ENCODE measurements around the gene NOX4. TPM values are rescaled to one million over a fixed set of nuclear protein-coding genes. Genes with fewer than 3 reads are reported as not detected.
"Not testable (repeated sequence)": the region's sequence is repeated elsewhere in the genome, so short reads cannot be mapped to it uniquely, and the experiment has no call there.

The NOX4 gene
- total and polyA plus RNA-seq, 2 donors (not counting 3 experiments of a cell fraction or from before 2014, with no cell fraction given): 21.2 to 34.0 TPM

DNA sequence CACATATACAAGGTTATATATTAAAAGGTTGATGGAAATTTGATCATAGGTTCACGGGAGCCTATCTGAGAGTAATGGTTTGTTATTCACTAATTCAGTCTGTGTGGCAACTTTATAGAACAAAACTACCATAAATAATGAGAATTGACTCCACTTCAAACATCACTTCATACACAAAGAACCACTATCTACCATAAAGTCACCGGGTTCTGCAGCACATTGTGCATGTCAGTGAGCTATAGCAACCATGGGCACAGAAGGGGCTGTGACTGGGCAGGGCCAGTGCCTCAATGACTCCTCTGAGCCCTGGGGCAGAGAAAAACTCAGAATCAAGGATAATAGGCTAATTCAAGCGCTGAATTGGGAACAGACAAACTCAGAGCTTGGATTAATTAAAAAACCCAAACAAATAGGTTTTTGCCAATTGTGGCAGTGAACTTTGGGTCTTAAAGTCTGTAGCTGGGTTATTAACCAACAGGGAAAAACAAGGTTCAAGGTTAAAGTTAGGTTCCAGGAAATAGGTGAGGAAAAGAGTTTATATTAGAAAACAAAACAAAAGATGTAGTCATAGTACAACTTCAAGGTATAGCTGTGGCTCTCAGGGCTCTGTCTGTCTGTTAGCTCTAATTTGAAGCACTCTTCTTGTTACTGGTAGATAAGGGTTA lies 181.7 kb downstream of the NOX4 start:
- intact Hi-C loops (cut with micrococcal nuclease); H3K4me2 ChIP-seq (ENCODE audit: insufficient read depth, low read length); H3K9ac ChIP-seq (replicated peaks; ENCODE audit: extremely low read depth, insufficient read depth, low read length); H3K27ac ChIP-seq (ENCODE audit: insufficient read depth, low read depth, low read length); H3K27me3 ChIP-seq (ENCODE audit: control insufficient read depth in 2 of 2, insufficient read depth in 2 of 2, low read length in 2 of 2); dilution Hi-C loops (cut with MboI; ENCODE audit: extremely low pct_ligation_motif_present, low sequenced_read_pairs); H3K79me2 ChIP-seq (ENCODE audit: control insufficient read depth, insufficient read depth, low read length); H3K4me1 ChIP-seq (ENCODE audit: control insufficient read depth, extremely low read depth, insufficient read depth, low read length); CTCF ChIA-PET; H3K4me3 ChIP-seq (replicated peaks in 1 of 3; ENCODE audit: insufficient read depth in 1 of 3, low read depth in 1 of 3, low read length in 3 of 3); H3K9me3 ChIP-seq (replicated peaks; ENCODE audit: control insufficient read depth, insufficient read depth, low read length); H4K20me1 ChIP-seq (replicated peaks; ENCODE audit: control insufficient read depth, extremely low read depth, insufficient read depth, low read length); POLR2A ChIA-PET; FAIRE-seq; BruUV-seq (replicated peaks); H3K36me3 ChIP-seq (ENCODE audit: control insufficient read depth in 2 of 2, extremely low read depth in 1 of 2, insufficient read depth in 2 of 2, low read length in 2 of 2); H3K9me1 ChIP-seq (replicated peaks; ENCODE audit: control insufficient read depth, extremely low read depth, insufficient read depth, low read length); DNase-seq (ENCODE audit: low read depth, low spot score); H2AFZ ChIP-seq (ENCODE audit: low read depth, low read length): not testable (repeated sequence)

DNA sequence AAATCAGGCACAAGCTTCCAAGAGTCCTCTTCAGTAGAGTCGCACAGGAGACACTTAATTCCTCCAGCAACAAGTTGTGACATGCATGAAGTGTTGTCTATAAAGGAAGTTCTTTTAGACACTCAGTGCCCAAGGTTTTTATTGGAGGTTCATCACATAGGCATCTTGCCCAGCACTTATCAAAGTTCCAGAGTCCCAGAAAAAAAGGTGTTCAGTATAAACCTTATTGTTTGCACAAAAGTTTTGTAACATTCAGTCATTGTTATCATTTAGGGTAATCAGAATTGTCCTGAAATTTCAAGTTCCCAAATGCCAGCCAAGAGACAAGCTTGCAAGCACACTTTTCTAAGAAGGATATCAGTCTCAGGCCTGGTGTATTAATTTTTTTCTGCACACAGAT lies 182.9 kb downstream of the NOX4 start:
- H3K27ac ChIP-seq (ENCODE audit: insufficient read depth, low read depth, low read length); H3K27me3 ChIP-seq (ENCODE audit: control insufficient read depth in 2 of 2, insufficient read depth in 2 of 2, low read length in 2 of 2); H3K9me1 ChIP-seq (replicated peaks; ENCODE audit: control insufficient read depth, extremely low read depth, insufficient read depth, low read length); FAIRE-seq; H3K79me2 ChIP-seq (ENCODE audit: control insufficient read depth, insufficient read depth, low read length); POLR2A ChIA-PET; H3K9me3 ChIP-seq (replicated peaks; ENCODE audit: control insufficient read depth, insufficient read depth, low read length); H3K4me2 ChIP-seq (ENCODE audit: insufficient read depth, low read length); H4K20me1 ChIP-seq (replicated peaks; ENCODE audit: control insufficient read depth, extremely low read depth, insufficient read depth, low read length); BruUV-seq (replicated peaks); dilution Hi-C loops (cut with MboI; ENCODE audit: extremely low pct_ligation_motif_present, low sequenced_read_pairs); H3K4me3 ChIP-seq (replicated peaks in 1 of 3; ENCODE audit: insufficient read depth in 1 of 3, low read depth in 1 of 3, low read length in 3 of 3); CTCF ChIA-PET; H2AFZ ChIP-seq (ENCODE audit: low read depth, low read length); H3K4me1 ChIP-seq (ENCODE audit: control insufficient read depth, extremely low read depth, insufficient read depth, low read length); H3K9ac ChIP-seq (replicated peaks; ENCODE audit: extremely low read depth, insufficient read depth, low read length); H3K36me3 ChIP-seq (ENCODE audit: control insufficient read depth in 2 of 2, extremely low read depth in 1 of 2, insufficient read depth in 2 of 2, low read length in 2 of 2); DNase-seq (ENCODE audit: low read depth, low spot score); intact Hi-C loops (cut with micrococcal nuclease): not testable (repeated sequence)

DNA sequence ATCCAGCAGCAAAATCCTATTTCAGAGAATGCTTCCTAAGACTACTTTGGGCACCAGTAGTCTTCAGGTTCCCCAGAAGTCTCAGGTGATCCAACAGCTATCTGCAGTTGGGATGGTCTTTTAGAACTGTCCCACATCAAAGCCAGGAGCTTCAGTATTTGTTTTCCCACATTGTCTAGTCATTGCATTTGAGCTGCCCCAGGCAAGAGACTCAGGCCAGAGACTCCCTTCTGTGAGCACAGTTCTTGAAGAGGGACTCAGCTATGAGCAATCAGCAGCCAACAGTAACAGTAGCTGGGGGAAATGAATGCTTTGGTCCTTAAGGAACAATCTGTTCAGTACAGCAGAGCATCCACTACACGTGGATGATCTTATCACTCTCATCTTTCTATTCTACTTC lies 188.1 kb downstream of the NOX4 start:
- BruUV-seq (replicated peaks); intact Hi-C loops (cut with micrococcal nuclease); H3K9ac ChIP-seq (replicated peaks; ENCODE audit: extremely low read depth, insufficient read depth, low read length); H3K4me2 ChIP-seq (ENCODE audit: insufficient read depth, low read length); H2AFZ ChIP-seq (ENCODE audit: low read depth, low read length); dilution Hi-C loops (cut with MboI; ENCODE audit: extremely low pct_ligation_motif_present, low sequenced_read_pairs); H3K79me2 ChIP-seq (ENCODE audit: control insufficient read depth, insufficient read depth, low read length); CTCF ChIA-PET; H3K4me3 ChIP-seq (replicated peaks in 1 of 3; ENCODE audit: insufficient read depth in 1 of 3, low read depth in 1 of 3, low read length in 3 of 3); H3K9me1 ChIP-seq (replicated peaks; ENCODE audit: control insufficient read depth, extremely low read depth, insufficient read depth, low read length); H3K9me3 ChIP-seq (replicated peaks; ENCODE audit: control insufficient read depth, insufficient read depth, low read length); H3K4me1 ChIP-seq (ENCODE audit: control insufficient read depth, extremely low read depth, insufficient read depth, low read length); POLR2A ChIA-PET; H3K36me3 ChIP-seq (ENCODE audit: control insufficient read depth in 2 of 2, extremely low read depth in 1 of 2, insufficient read depth in 2 of 2, low read length in 2 of 2); H3K27me3 ChIP-seq (ENCODE audit: control insufficient read depth in 2 of 2, insufficient read depth in 2 of 2, low read length in 2 of 2); DNase-seq (ENCODE audit: low read depth, low spot score); FAIRE-seq; H3K27ac ChIP-seq (ENCODE audit: insufficient read depth, low read depth, low read length); H4K20me1 ChIP-seq (replicated peaks; ENCODE audit: control insufficient read depth, extremely low read depth, insufficient read depth, low read length): not testable (repeated sequence)

DNA sequence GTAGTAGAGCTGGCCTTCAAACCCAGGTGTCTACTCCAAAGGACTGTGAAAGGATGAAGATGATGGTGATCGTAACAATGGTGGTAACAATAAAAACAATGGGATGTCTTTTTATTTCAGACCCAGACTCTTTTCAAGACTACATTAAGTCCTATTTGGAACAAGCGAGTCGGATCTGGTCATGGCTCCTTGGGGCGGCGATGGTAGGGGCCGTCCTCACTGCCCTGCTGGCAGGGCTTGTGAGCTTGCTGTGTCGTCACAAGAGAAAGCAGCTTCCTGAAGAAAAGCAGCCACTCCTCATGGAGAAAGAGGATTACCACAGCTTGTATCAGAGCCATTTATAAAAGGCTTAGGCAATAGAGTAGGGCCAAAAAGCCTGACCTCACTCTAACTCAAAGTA lies 196.2 kb downstream of the NOX4 start:
- dilution Hi-C loops (cut with MboI; ENCODE audit: extremely low pct_ligation_motif_present, low sequenced_read_pairs); H3K9me3 ChIP-seq (replicated peaks; ENCODE audit: control insufficient read depth, insufficient read depth, low read length); BruUV-seq (replicated peaks); H3K27ac ChIP-seq (ENCODE audit: insufficient read depth, low read depth, low read length); DNase-seq (ENCODE audit: low read depth, low spot score); H3K9me1 ChIP-seq (replicated peaks; ENCODE audit: control insufficient read depth, extremely low read depth, insufficient read depth, low read length); H3K9ac ChIP-seq (replicated peaks; ENCODE audit: extremely low read depth, insufficient read depth, low read length); FAIRE-seq; H3K36me3 ChIP-seq (ENCODE audit: control insufficient read depth in 2 of 2, extremely low read depth in 1 of 2, insufficient read depth in 2 of 2, low read length in 2 of 2); H3K4me1 ChIP-seq (ENCODE audit: control insufficient read depth, extremely low read depth, insufficient read depth, low read length); CTCF ChIA-PET; H2AFZ ChIP-seq (ENCODE audit: low read depth, low read length); H3K4me2 ChIP-seq (ENCODE audit: insufficient read depth, low read length); H3K27me3 ChIP-seq (ENCODE audit: control insufficient read depth in 2 of 2, insufficient read depth in 2 of 2, low read length in 2 of 2); POLR2A ChIA-PET; H4K20me1 ChIP-seq (replicated peaks; ENCODE audit: control insufficient read depth, extremely low read depth, insufficient read depth, low read length); intact Hi-C loops (cut with micrococcal nuclease); H3K4me3 ChIP-seq (replicated peaks in 1 of 3; ENCODE audit: insufficient read depth in 1 of 3, low read depth in 1 of 3, low read length in 3 of 3); H3K79me2 ChIP-seq (ENCODE audit: control insufficient read depth, insufficient read depth, low read length): not testable (repeated sequence)
